ENCODE measurements around the gene ALDH16A1.

DNA sequence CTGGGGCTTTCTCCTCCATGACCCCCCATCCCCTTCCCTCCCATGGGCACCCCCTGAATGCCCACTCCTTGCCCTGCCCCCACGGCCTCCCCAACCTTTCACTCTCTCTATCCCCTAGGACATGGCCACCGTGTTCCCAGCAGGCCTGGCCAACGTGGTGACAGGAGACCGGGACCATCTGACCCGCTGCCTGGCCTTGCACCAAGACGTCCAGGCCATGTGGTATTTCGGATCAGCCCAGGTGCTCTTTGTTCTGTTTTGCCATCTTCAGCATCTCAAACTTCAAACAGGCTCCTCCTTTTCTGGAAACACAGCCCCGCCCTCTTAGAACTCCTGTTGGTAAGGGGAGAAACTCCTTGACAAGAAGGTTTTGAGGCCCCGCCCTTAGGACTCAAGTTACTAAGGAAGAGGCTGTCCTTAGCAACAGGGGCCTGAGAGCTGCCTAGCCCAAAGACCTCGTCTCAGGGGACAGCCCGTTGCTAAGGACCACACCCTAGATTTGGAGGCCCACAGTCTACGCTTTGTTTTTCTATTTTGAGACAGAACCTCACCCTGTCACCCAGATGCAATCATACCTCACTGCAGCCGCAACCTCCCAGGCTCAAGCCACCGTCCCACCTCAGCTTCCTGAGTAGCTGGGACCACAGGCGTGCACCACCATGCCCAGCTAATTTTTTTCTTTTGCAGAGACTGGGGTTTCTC lies 15.9 kb downstream of the ALDH16A1 start:
- TF ChIP-seq, protein P1, sequence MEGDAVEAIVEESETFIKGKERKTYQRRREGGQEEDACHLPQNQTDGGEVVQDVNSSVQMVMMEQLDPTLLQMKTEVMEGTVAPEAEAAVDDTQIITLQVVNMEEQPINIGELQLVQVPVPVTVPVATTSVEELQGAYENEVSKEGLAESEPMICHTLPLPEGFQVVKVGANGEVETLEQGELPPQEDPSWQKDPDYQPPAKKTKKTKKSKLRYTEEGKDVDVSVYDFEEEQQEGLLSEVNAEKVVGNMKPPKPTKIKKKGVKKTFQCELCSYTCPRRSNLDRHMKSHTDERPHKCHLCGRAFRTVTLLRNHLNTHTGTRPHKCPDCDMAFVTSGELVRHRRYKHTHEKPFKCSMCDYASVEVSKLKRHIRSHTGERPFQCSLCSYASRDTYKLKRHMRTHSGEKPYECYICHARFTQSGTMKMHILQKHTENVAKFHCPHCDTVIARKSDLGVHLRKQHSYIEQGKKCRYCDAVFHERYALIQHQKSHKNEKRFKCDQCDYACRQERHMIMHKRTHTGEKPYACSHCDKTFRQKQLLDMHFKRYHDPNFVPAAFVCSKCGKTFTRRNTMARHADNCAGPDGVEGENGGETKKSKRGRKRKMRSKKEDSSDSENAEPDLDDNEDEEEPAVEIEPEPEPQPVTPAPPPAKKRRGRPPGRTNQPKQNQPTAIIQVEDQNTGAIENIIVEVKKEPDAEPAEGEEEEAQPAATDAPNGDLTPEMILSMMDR (IDR thresholded peaks at IDR 0.05): no peak
- peak in 1 of 2 donors; percentile 47 for TF ChIP-seq POLR2A (IDR thresholded peaks at IDR 0.05)

Data from heart left ventricle (tissue), 13 donors.